HEK293 (cell line): ENCODE results near the gene UBE2C.

Experiments
- CTCF ChIA-PET: fragments of 350-600 bp; formaldehyde crosslinking; extraction: SDS; loops from one replicate; lab custom pipeline; 2021; ENCODE audit warnings: antibody characterized with exemption; lab: Yijun Ruan, JAX
- POLR2A ChIA-PET: fragments of 300-600 bp; formaldehyde crosslinking; extraction: SDS; loops from one replicate; lab custom pipeline; 2020; ENCODE audit warnings: antibody characterized with exemption, inconsistent platforms; lab: Yijun Ruan, JAX
- H3K27ac ChIP-seq: fragments of 200-500 bp; sonication (Bioruptor generic); 2 replicates; pipeline ENCODE4 v1.5.1; 2014; ENCODE audit warnings: low read depth, low read length, control low read depth, inconsistent platforms; ENCODE audit errors: extremely low read depth
- H3K36me3 ChIP-seq, 2 experiments: fragments of 200-500 bp in 1 of 2; sonication (Bioruptor generic) in 1 of 2; 1 replicate in 1 of 2; 2 replicates in 1 of 2; pipeline ENCODE4 v1.5.1; 2014 to 2017; ENCODE audit warnings: inconsistent platforms in 2 of 2, low read length in 2 of 2; ENCODE audit not compliant: control insufficient read depth in 2 of 2, insufficient read depth in 1 of 2
- H3K4me1 ChIP-seq: fragments of 200-500 bp; sonication (Bioruptor generic); 2 replicates; pipeline ENCODE4 v1.5.1; 2014; ENCODE audit warnings: mild to moderate bottlenecking, low read length, inconsistent platforms; ENCODE audit not compliant: control insufficient read depth, insufficient read depth
- H3K4me3 ChIP-seq: 2 replicates; pipeline ENCODE4 v1.5.1; 2011; ENCODE audit warnings: low read depth, mild to moderate bottlenecking, control low read depth, low read length, moderate library complexity
- H3K9me3 ChIP-seq: fragments of 200-500 bp; sonication (Bioruptor generic); 2 replicates; pipeline ENCODE4 v1.5.1; 2014; ENCODE audit warnings: low read depth, low read length, inconsistent platforms; ENCODE audit not compliant: control insufficient read depth, insufficient read depth
- GLI2 ChIP-seq: fragments of 450-650 bp; formaldehyde crosslinking; IDR thresholded peaks from 2 replicates; pipeline ENCODE4; 2017; ENCODE audit warnings: missing biosample characterization, missing genetic modification characterization, low read depth, borderline replicate concordance
- KLF7 ChIP-seq: fragments of 450-650 bp; formaldehyde crosslinking; IDR thresholded peaks from 2 replicates; pipeline ENCODE4 v1.5.1; 2016; ENCODE audit warnings: missing biosample characterization, missing genetic modification characterization, borderline replicate concordance
- SETDB1 ChIP-seq: IDR thresholded peaks from one replicate; pipeline ENCODE4 v1.6.1; 2017; ENCODE audit warnings: mild to moderate bottlenecking, low read length, moderate library complexity, mixed read lengths; ENCODE audit not compliant: insufficient read length
- YY1 ChIP-seq: fragments of 450-650 bp; formaldehyde crosslinking; IDR thresholded peaks from 2 replicates; pipeline ENCODE4 v1.5.1; 2018; ENCODE audit warnings: missing biosample characterization, missing genetic modification characterization
- ZBTB1 ChIP-seq: fragments of 450-650 bp; formaldehyde crosslinking; IDR thresholded peaks from 2 replicates; pipeline ENCODE4 v1.5.1; 2016; ENCODE audit warnings: missing biosample characterization, missing genetic modification characterization
- ZFP37 ChIP-seq: fragments of 450-650 bp; formaldehyde crosslinking; IDR thresholded peaks from 2 replicates; pipeline ENCODE4 v1.5.1; 2016; ENCODE audit warnings: missing biosample characterization, missing genetic modification characterization
- ZNF114 ChIP-seq: fragments of 450-650 bp; formaldehyde crosslinking; IDR thresholded peaks from 2 replicates; pipeline ENCODE4 v1.5.0; 2017; ENCODE audit warnings: missing biosample characterization, missing genetic modification characterization
- ZNF174 ChIP-seq: fragments of 450-650 bp; formaldehyde crosslinking; IDR thresholded peaks from 2 replicates; pipeline ENCODE4 v1.5.0; 2017; ENCODE audit warnings: missing biosample characterization, mild to moderate bottlenecking, missing genetic modification characterization
- ZNF184 ChIP-seq: fragments of 450-650 bp; IDR thresholded peaks from 2 replicates; pipeline ENCODE4 v1.5.1; 2018; ENCODE audit warnings: missing biosample characterization, mild to moderate bottlenecking, missing genetic modification characterization
- ZNF19 ChIP-seq: fragments of 450-650 bp; formaldehyde crosslinking; IDR thresholded peaks from 2 replicates; pipeline ENCODE4; 2016; ENCODE audit warnings: missing biosample characterization, missing genetic modification characterization, low read depth
- ZNF324 ChIP-seq: fragments of 450-650 bp; formaldehyde crosslinking; IDR thresholded peaks from 2 replicates; pipeline ENCODE4 v1.5.1; 2016; ENCODE audit warnings: missing biosample characterization, missing genetic modification characterization
- ZNF341 ChIP-seq: fragments of 450-650 bp; formaldehyde crosslinking; IDR thresholded peaks from 2 replicates; pipeline ENCODE4; 2016; ENCODE audit warnings: low read depth, missing biosample characterization, missing genetic modification characterization
- ZNF449 ChIP-seq: fragments of 450-650 bp; formaldehyde crosslinking; IDR thresholded peaks from 2 replicates; pipeline ENCODE4 v1.5.1; 2017; ENCODE audit warnings: missing biosample characterization, mild to moderate bottlenecking, missing genetic modification characterization, moderate library complexity
- ZNF510 ChIP-seq: fragments of 450-650 bp; formaldehyde crosslinking; IDR thresholded peaks from 2 replicates; pipeline ENCODE4 v1.5.1; 2018; ENCODE audit warnings: mild to moderate bottlenecking, missing genetic modification characterization, missing biosample characterization; ENCODE audit not compliant: insufficient replicate concordance
- ZNF530 ChIP-seq: fragments of 450-650 bp; formaldehyde crosslinking; IDR thresholded peaks from 2 replicates; pipeline ENCODE4 v1.5.1; 2016; ENCODE audit warnings: low read depth, missing biosample characterization, missing genetic modification characterization
- ZNF580 ChIP-seq: fragments of 450-650 bp; formaldehyde crosslinking; IDR thresholded peaks from 2 replicates; pipeline ENCODE4 v1.5.1; 2016; ENCODE audit warnings: missing biosample characterization, missing genetic modification characterization
- ZNF626 ChIP-seq: fragments of 450-650 bp; sonication (Bioruptor Pico); formaldehyde crosslinking; IDR thresholded peaks from 2 replicates; pipeline ENCODE4 v1.5.1; 2018; ENCODE audit warnings: missing biosample characterization, missing genetic modification characterization, inconsistent platforms
- ZNF664 ChIP-seq: fragments of 450-650 bp; formaldehyde crosslinking; IDR thresholded peaks from 2 replicates; pipeline ENCODE4 v1.5.1; 2016; ENCODE audit warnings: missing biosample characterization, missing genetic modification characterization
- TF ChIP-seq, protein P1 (sequence below): fragments of 450-650 bp; formaldehyde crosslinking; IDR thresholded peaks from 2 replicates; pipeline ENCODE4 v1.5.1; 2016; ENCODE audit warnings: missing biosample characterization, missing genetic modification characterization
- TF ChIP-seq, protein P2 (sequence below): fragments of 450-650 bp; formaldehyde crosslinking; IDR thresholded peaks from 2 replicates; pipeline ENCODE4 v1.5.1; 2016; ENCODE audit warnings: missing biosample characterization, missing genetic modification characterization

UBE2C gene

GRCh38 chr20:45850238-45850637 lies 37.8 kb downstream of the UBE2C start:
- H3K9me3 ChIP-seq = no peaks in the 10 kb centered on the region
- no peak overlapping the region for H3K27ac ChIP-seq
- TF ChIP-seq ZNF114 (tag by site-specific recombination) = no peak
- TF ChIP-seq SETDB1 = no peak
- no peak for TF ChIP-seq ZNF174 (tag by site-specific recombination)
- TF ChIP-seq GLI2 (tag by site-specific recombination) = no peak
- TF ChIP-seq ZNF19 (tag by site-specific recombination) = no peak
- TF ChIP-seq, protein P1, sequence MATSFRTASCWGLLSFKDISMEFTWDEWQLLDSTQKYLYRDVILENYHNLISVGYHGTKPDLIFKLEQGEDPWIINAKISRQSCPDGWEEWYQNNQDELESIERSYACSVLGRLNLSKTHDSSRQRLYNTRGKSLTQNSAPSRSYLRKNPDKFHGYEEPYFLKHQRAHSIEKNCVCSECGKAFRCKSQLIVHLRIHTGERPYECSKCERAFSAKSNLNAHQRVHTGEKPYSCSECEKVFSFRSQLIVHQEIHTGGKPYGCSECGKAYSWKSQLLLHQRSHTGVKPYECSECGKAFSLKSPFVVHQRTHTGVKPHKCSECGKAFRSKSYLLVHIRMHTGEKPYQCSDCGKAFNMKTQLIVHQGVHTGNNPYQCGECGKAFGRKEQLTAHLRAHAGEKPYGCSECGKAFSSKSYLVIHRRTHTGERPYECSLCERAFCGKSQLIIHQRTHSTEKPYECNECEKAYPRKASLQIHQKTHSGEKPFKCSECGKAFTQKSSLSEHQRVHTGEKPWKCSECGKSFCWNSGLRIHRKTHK = no peak
- TF ChIP-seq YY1 (tag by site-specific recombination) = no peak
- no peak for TF ChIP-seq ZNF510 (tag by site-specific recombination)
- peaks cover 5 to 61% of the 10 kb centered on the region in 2 experiments; a peak in 2 of 3 replicates for H3K36me3 ChIP-seq
- H3K4me1 ChIP-seq = no peaks in the 10 kb centered on the region
- ChIA-PET CTCF (interaction anchor here (0.7 kb wide), 1 partner anchor 119 kb away, joined by 3 read pairs; no protein-coding TSS in a partner anchor), POLR2A (interaction anchor here (0.8 kb wide), 1 partner anchor 44 kb away, joined by 4 read pairs; no protein-coding TSS in a partner anchor)
- no peak overlapping the region for H3K4me3 ChIP-seq

- no peaks in the 10 kb centered on the region for H3K4me1 ChIP-seq
- TF ChIP-seq ZNF184 (tag by site-specific recombination) (no peak), ZNF664 (tag by site-specific recombination) (no peak), ZNF341 (tag by site-specific recombination) (no peak), ZNF324 (no peak), ZBTB1 (tag by site-specific recombination) (no peak), KLF7 (no peak), ZNF530 (no peak), ZNF449 (no peak), ZNF626 (tag by site-specific recombination) (no peak), ZFP37 (tag by site-specific recombination) (no peak), ZNF580 (tag by site-specific recombination) (no peak)
- TF ChIP-seq, protein P2, sequence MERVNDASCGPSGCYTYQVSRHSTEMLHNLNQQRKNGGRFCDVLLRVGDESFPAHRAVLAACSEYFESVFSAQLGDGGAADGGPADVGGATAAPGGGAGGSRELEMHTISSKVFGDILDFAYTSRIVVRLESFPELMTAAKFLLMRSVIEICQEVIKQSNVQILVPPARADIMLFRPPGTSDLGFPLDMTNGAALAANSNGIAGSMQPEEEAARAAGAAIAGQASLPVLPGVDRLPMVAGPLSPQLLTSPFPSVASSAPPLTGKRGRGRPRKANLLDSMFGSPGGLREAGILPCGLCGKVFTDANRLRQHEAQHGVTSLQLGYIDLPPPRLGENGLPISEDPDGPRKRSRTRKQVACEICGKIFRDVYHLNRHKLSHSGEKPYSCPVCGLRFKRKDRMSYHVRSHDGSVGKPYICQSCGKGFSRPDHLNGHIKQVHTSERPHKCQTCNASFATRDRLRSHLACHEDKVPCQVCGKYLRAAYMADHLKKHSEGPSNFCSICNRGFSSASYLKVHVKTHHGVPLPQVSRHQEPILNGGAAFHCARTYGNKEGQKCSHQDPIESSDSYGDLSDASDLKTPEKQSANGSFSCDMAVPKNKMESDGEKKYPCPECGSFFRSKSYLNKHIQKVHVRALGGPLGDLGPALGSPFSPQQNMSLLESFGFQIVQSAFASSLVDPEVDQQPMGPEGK (tag by site-specific recombination) = no peak
- no peak overlapping the region for H3K4me3 ChIP-seq
- no peak overlapping the region for H3K27ac ChIP-seq
- H3K9me3 ChIP-seq = no peaks in the 10 kb centered on the region
- H3K36me3 ChIP-seq = peaks cover 2 to 55% of the 10 kb centered on the region in 2 experiments; a peak in 2 of 3 replicates
- POLR2A ChIA-PET = interaction anchor here (0.7 kb wide), 1 partner anchor 83 kb away, joined by 3 read pairs; no protein-coding TSS in a partner anchor
- CTCF ChIA-PET = interaction anchor here (0.6 kb wide), 2 partner anchors 19 to 119 kb away, joined by 3 to 4 read pairs; no protein-coding TSS in a partner anchor
Observed at GRCh38 chr20:45850926-45851325, 38.5 kb downstream of the UBE2C start.
